ENCODE results near the gene CHST9. TPM values are rescaled to one million over a fixed set of nuclear protein-coding genes. Genes with fewer than 3 reads are reported as not detected.

Gene CHST9
- total and polyA plus RNA-seq, 2 donors (not counting 3 experiments of a cell fraction or from before 2014, with no cell fraction given): not detected

- Histone ChIP-seq H3K79me2 (ENCODE audit: control insufficient read depth, insufficient read depth, low read length) (no peaks in the 10 kb centered on the region), H3K36me3 (ENCODE audit: control insufficient read depth in 2 of 2, extremely low read depth in 1 of 2, insufficient read depth in 2 of 2, low read length in 2 of 2) (no peaks in the 10 kb centered on the region), H3K27me3 (ENCODE audit: control insufficient read depth in 2 of 2, insufficient read depth in 2 of 2, low read length in 2 of 2) (peaks cover 8 to 14% of the 10 kb centered on the region in 2 experiments), H3K4me2 (ENCODE audit: insufficient read depth, low read length) (no peak overlapping the region), H3K4me1 (ENCODE audit: control insufficient read depth, extremely low read depth, insufficient read depth, low read length) (no peaks in the 10 kb centered on the region), H3K4me3 (replicated peaks in 1 of 3; ENCODE audit: insufficient read depth in 1 of 3, low read depth in 1 of 3, low read length in 3 of 3) (no peak overlapping the region), H4K20me1 (replicated peaks; ENCODE audit: control insufficient read depth, extremely low read depth, insufficient read depth, low read length) (no peaks in the 10 kb centered on the region), H2AFZ (ENCODE audit: low read depth, low read length) (no peak overlapping the region), H3K27ac (ENCODE audit: insufficient read depth, low read depth, low read length) (no peak overlapping the region), H3K9me1 (replicated peaks; ENCODE audit: control insufficient read depth, extremely low read depth, insufficient read depth, low read length) (no peaks in the 10 kb centered on the region), H3K9me3 (replicated peaks; ENCODE audit: control insufficient read depth, insufficient read depth, low read length) (no peaks in the 10 kb centered on the region), H3K9ac (replicated peaks; ENCODE audit: extremely low read depth, insufficient read depth, low read length) (no peak overlapping the region)
- DNase-seq (ENCODE audit: low read depth, low spot score) (no peak), FAIRE-seq (no peak)
- dilution Hi-C loops (cut with MboI; ENCODE audit: extremely low pct_ligation_motif_present, low sequenced_read_pairs) (no loop called here), intact Hi-C loops (cut with micrococcal nuclease) (no loop called here)
- CTCF ChIA-PET: no interaction called here
- no TSS peak for BruUV-seq (replicated peaks)
- POLR2A ChIA-PET: no interaction called here
- TF ChIP-seq EZH2 (IDR thresholded peaks at IDR 0.05; ENCODE audit: borderline replicate concordance, low read depth, low read length, severe bottlenecking) (no peak), JUN (IDR thresholded peaks at IDR 0.05; ENCODE audit: borderline replicate concordance, insufficient read depth, insufficient read length, low read depth) (no peak), MYC (IDR thresholded peaks at IDR 0.05; ENCODE audit: low read depth, low read length) (no peak), POLR2A (IDR thresholded peaks at IDR 0.05; ENCODE audit: low read depth, low read length) (no peak), CTCF (IDR thresholded peaks at IDR 0.05; ENCODE audit: extremely low read depth in 1 of 2, insufficient read depth in 1 of 2, low read depth in 1 of 2, low read length in 2 of 2) (no peak), POLR2AphosphoS5 (IDR thresholded peaks at IDR 0.05; ENCODE audit: insufficient read depth, low read depth, low read length) (no peak), FOS (IDR thresholded peaks at IDR 0.05; ENCODE audit: borderline replicate concordance, insufficient read depth, low read length) (no peak), GATA2 (IDR thresholded peaks at IDR 0.05; ENCODE audit: insufficient read depth, insufficient read length, low read depth, low read length) (no peak)
- TF ChIP-seq, protein P1, sequence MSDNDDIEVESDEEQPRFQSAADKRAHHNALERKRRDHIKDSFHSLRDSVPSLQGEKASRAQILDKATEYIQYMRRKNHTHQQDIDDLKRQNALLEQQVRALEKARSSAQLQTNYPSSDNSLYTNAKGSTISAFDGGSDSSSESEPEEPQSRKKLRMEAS (IDR thresholded peaks at IDR 0.05; ENCODE audit: insufficient read depth, insufficient read length): no peak
Observed at GRCh38 chr18:27184115-27185024, 738 bp downstream of the CHST9 start.

All from endothelial cell of umbilical vein (primary cell).